NB4 (cell line): ENCODE results near the gene CPVL.

Experiments
- POLR2A ChIP-seq: IDR thresholded peaks from 2 replicates; pipeline ENCODE4 v1.6.1; 2011; ENCODE audit warnings: mild to moderate bottlenecking; ENCODE audit not compliant: insufficient read length; ENCODE audit errors: extremely low read depth
- TF ChIP-seq, protein P1 (sequence below): IDR thresholded peaks from one replicate; pipeline ENCODE4 v1.5.1; 2012; ENCODE audit warnings: low read depth, low read length
- TF ChIP-seq, protein P2 (sequence below): IDR thresholded peaks from 2 replicates; pipeline ENCODE4 v1.6.1; 2011; ENCODE audit warnings: low read depth, low read length

DNA sequence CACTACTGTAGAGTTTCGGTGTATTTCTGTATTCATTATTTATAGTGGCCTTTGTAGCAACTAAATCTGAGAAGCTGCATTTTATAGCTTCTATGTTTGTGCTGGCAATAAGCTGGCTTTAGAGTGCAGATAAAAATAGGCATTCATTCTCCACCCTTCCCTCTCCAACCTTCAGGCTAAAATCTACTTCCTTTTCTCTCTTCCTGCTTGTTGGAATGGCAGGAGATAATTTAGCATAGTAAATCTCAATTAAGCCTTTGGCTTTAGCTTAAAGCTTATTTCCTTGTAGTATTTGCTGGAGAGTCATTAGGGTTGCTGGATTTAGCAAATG is 58.5 kb downstream of the CPVL start:
- no peak for TF ChIP-seq POLR2A
- TF ChIP-seq, protein P1, sequence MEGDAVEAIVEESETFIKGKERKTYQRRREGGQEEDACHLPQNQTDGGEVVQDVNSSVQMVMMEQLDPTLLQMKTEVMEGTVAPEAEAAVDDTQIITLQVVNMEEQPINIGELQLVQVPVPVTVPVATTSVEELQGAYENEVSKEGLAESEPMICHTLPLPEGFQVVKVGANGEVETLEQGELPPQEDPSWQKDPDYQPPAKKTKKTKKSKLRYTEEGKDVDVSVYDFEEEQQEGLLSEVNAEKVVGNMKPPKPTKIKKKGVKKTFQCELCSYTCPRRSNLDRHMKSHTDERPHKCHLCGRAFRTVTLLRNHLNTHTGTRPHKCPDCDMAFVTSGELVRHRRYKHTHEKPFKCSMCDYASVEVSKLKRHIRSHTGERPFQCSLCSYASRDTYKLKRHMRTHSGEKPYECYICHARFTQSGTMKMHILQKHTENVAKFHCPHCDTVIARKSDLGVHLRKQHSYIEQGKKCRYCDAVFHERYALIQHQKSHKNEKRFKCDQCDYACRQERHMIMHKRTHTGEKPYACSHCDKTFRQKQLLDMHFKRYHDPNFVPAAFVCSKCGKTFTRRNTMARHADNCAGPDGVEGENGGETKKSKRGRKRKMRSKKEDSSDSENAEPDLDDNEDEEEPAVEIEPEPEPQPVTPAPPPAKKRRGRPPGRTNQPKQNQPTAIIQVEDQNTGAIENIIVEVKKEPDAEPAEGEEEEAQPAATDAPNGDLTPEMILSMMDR: no peak
- TF ChIP-seq, protein P2, sequence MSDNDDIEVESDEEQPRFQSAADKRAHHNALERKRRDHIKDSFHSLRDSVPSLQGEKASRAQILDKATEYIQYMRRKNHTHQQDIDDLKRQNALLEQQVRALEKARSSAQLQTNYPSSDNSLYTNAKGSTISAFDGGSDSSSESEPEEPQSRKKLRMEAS: no peak
